ENCODE measurements around the gene TMEM187. TPM values are rescaled to one million over a fixed set of nuclear protein-coding genes. Genes with fewer than 3 reads are reported as not detected.

The TMEM187 gene
- 5.2 and 7.8 TPM in 2 replicates for total RNA-seq

GRCh38 chrX:153972368-153973126, at the start of gene TMEM187:
TSS of gene TMEM187 (plus strand) at chrX:153972754. CDS start at chrX:153982063, 9,309 bp downstream.

GRCh38 chrX:153925739-153926551, 46.6 kb upstream of the TMEM187 start, which contains the start of gene ARHGAP4:
TSS of gene ARHGAP4 (minus strand) at chrX:153926264. CDS start at chrX:153926202, 62 bp downstream.

GRCh38 chrX:153934762-153935325, 37.7 kb upstream of the TMEM187 start, which contains the start of gene NAA10:
TSS of gene NAA10 (minus strand) at chrX:153935037. CDS start at chrX:153934904, 133 bp downstream.

GRCh38 chrX:153944140-153944799, 28.3 kb upstream of the TMEM187 start, which contains the start of gene RENBP:
TSS of gene RENBP (minus strand) at chrX:153944643. CDS start at chrX:153944610, 33 bp downstream.

GRCh38 chrX:153971450-153972367, 845 bp upstream of the TMEM187 start, which contains the start of gene HCFC1:
TSS of gene HCFC1 (minus strand) at chrX:153971818. CDS start at chrX:153970840, 978 bp downstream.

GRCh38 chrX:154019633-154020528, 47.3 kb downstream of the TMEM187 start, which contains the start of gene IRAK1:
TSS of gene IRAK1 (minus strand) at chrX:154019902. CDS start at chrX:154019812, 90 bp downstream.

Other genes with a start within 250 kb of the TMEM187 start
- gene BCAP31, start 248.4 kb upstream of the TMEM187 start, total RNA-seq: 170 and 172 TPM in 2 replicates
- 17.5 and 24.9 TPM in 2 replicates for gene ABCD1, start 247.9 kb upstream of the TMEM187 start, total RNA-seq
- 1.3 and 6.0 TPM in 2 replicates for gene PLXNB3, start 208.5 kb upstream of the TMEM187 start, total RNA-seq
- gene SRPK3, start 191.7 kb upstream of the TMEM187 start, total RNA-seq: 0.72 TPM in 1 of 2 replicates, not detected in the other
- gene IDH3G, start 178.4 kb upstream of the TMEM187 start, total RNA-seq: 74.0 and 81.8 TPM in 2 replicates
- gene SSR4, start 178.1 kb upstream of the TMEM187 start, total RNA-seq: 347 and 394 TPM in 2 replicates
- gene PDZD4, start 142.2 kb upstream of the TMEM187 start, total RNA-seq: 1.1 and 5.5 TPM in 2 replicates
- 2.9 and 8.6 TPM in 2 replicates for gene L1CAM, start 86.6 kb upstream of the TMEM187 start, total RNA-seq
- gene AVPR2, start 68.1 kb upstream of the TMEM187 start, total RNA-seq: not detected in 2 replicates
- gene ARHGAP4, start 46.5 kb upstream of the TMEM187 start, total RNA-seq: 1.4 TPM in 1 of 2 replicates, not detected in the other
- gene NAA10, start 37.7 kb upstream of the TMEM187 start, total RNA-seq: 127 and 163 TPM in 2 replicates
- gene RENBP, start 28.1 kb upstream of the TMEM187 start, total RNA-seq: 0.54 and 2.3 TPM in 2 replicates
- gene HCFC1, start 936 bp upstream of the TMEM187 start, total RNA-seq: 22.6 and 39.9 TPM in 2 replicates
- gene IRAK1, start 47.1 kb downstream of the TMEM187 start, total RNA-seq: 95.0 and 131 TPM in 2 replicates
- gene MECP2, start 125.0 kb downstream of the TMEM187 start, total RNA-seq: 18.2 and 25.6 TPM in 2 replicates
- gene OPN1LW, start 171.5 kb downstream of the TMEM187 start, total RNA-seq: not detected in 2 replicates
- gene OPN1MW, start 209.8 kb downstream of the TMEM187 start, total RNA-seq: not detected in 2 replicates
- gene OPN1MW2, start 247.0 kb downstream of the TMEM187 start, total RNA-seq: not detected in 2 replicates